Activated B cell treated with CpG ODN at 0.5 μM for 24 hours (primary cell): ENCODE measurements around the gene NPR1. TPM values are rescaled to one million over a fixed set of nuclear protein-coding genes. Genes with fewer than 3 reads are reported as not detected.
A peak's percentile ranks its signal among the peaks of the same experiment; 100 is the strongest.

Source experiments
- ATAC-seq: fragments of 200-7000 bp; cut with Tn5 transposase; one replicate; pipeline ENCODE4 v1.10.0; 2021; ENCODE audit warnings: low read depth, mild to moderate bottlenecking, moderate library complexity
- CTCF ChIA-PET: fragments of 350-600 bp; sonication (Branson Sonifier 250); formaldehyde crosslinking; loops from one replicate; lab custom pipeline; 2021; ENCODE audit warnings: antibody characterized with exemption; lab: Charles Lee
- POLR2A ChIA-PET: fragments of 350-600 bp; sonication (Branson Sonifier 250); formaldehyde crosslinking; loops from one replicate; lab custom pipeline; 2021; ENCODE audit warnings: antibody characterized with exemption; lab: Charles Lee
- DNase-seq: peaks from one replicate; pipeline ENCODE4 v3.0.0; 2022
- H3K27ac Mint-ChIP-seq: one replicate; pipeline ENCODE4 v1.8.0; 2020; ENCODE audit warnings: mixed read lengths
- H3K27me3 Mint-ChIP-seq: one replicate; pipeline ENCODE4 v1.8.0; 2021; ENCODE audit warnings: mixed read lengths
- H3K36me3 Mint-ChIP-seq: one replicate; pipeline ENCODE4 v1.8.0; 2021; ENCODE audit warnings: low read depth, mixed read lengths
- H3K4me1 Mint-ChIP-seq: one replicate; pipeline ENCODE4 v1.8.0; 2021; ENCODE audit warnings: mixed read lengths
- H3K4me3 Mint-ChIP-seq: one replicate; pipeline ENCODE4 v1.8.0; 2020; ENCODE audit warnings: mild to moderate bottlenecking, mixed read lengths
- H3K9me3 Mint-ChIP-seq: one replicate; pipeline ENCODE4 v1.8.0; 2020; ENCODE audit warnings: mixed read lengths
- intact Hi-C: fragments of 100-400 bp; cut with micrococcal nuclease; formaldehyde crosslinking; loops from one replicate; pipeline ENCODE4 v1.15.1; 2024
- total RNA-seq: library from RNA; stranded (reverse); gene quantifications from 2 replicates; pipeline ENCODE4 v1.2.3, GENCODE V29; 2022
- TF ChIP-seq, protein P1 (sequence below): fragments of 200-600 bp; IDR thresholded peaks from one replicate; pipeline ENCODE4 v1.8.0; 2022; ENCODE audit warnings: antibody characterized with exemption, mild to moderate bottlenecking

Gene NPR1
- total RNA-seq, 1 donor from 2014 or later, result 0.82 TPM

DNA sequence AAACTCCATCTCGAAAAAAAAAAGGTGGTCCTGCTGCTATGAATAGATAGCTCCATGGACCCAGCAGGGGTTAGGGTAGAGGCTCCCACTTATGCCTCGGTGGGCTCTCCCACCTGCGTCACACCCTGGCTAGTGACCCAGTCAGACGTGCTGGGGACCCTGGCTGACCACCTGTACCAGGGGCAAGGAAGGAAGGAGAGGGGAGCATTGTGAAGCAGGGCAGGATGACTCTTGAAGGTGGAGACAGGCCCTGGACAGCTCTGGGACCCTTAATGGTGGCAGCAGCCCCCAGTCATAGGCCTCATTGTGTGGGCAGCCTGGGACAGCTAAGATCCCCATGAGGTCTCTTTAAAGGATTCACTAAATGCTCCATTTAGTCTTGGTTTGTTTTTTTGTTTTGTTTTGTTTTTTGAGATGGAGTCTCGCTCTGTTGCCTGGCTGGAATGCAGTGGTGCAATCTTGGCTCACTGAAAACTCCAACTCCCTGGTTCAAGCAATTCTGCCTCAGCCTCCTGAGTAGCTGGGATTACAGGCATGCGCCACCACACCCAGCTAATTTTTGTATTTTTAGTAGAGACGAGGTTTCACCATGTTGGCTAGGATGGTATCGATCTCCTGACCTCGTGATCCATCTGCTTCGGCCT, 30.4 kb upstream of the NPR1 start:
- Mint-ChIP-seq H3K27ac (peak overlapping the region; percentile 30), H3K36me3 (peaks cover 45% of the 10 kb centered on the region), H3K9me3 (no peaks in the 10 kb centered on the region), H3K27me3 (no peaks in the 10 kb centered on the region), H3K4me1 (peaks cover 12% of the 10 kb centered on the region), H3K4me3 (no peak overlapping the region)
- no peak for ATAC-seq
- ChIA-PET POLR2A (interaction anchor here (0.6 to 2.1 kb wide), 5 partner anchors 11 to 94 kb away, joined by 3 to 14 read pairs (median 5); partner anchors contain the start of genes CHTOP and SNAPIN), CTCF (interaction anchor here (0.6 to 1.3 kb wide), 2 partner anchors 80 to 1700 kb away, joined by 3 read pairs; no protein-coding TSS in a partner anchor)
- DNase-seq, result no peak
- TF ChIP-seq, protein P1, sequence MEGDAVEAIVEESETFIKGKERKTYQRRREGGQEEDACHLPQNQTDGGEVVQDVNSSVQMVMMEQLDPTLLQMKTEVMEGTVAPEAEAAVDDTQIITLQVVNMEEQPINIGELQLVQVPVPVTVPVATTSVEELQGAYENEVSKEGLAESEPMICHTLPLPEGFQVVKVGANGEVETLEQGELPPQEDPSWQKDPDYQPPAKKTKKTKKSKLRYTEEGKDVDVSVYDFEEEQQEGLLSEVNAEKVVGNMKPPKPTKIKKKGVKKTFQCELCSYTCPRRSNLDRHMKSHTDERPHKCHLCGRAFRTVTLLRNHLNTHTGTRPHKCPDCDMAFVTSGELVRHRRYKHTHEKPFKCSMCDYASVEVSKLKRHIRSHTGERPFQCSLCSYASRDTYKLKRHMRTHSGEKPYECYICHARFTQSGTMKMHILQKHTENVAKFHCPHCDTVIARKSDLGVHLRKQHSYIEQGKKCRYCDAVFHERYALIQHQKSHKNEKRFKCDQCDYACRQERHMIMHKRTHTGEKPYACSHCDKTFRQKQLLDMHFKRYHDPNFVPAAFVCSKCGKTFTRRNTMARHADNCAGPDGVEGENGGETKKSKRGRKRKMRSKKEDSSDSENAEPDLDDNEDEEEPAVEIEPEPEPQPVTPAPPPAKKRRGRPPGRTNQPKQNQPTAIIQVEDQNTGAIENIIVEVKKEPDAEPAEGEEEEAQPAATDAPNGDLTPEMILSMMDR, result no peak
- intact Hi-C loops, result no loop called here

- TF ChIP-seq, protein P1, result no peak
- CTCF ChIA-PET, result interaction anchor here (0.6 to 1.3 kb wide), 3 partner anchors 81 to 1701 kb away, joined by 3 read pairs; no protein-coding TSS in a partner anchor
- peaks cover 34% of the 10 kb centered on the region for H3K36me3 Mint-ChIP-seq
- no peak overlapping the region for H3K4me3 Mint-ChIP-seq
- no peak for ATAC-seq
- DNase-seq, result no peak
- POLR2A ChIA-PET, result interaction anchor here (0.6 kb wide), 1 partner anchor 54 kb away, joined by 5 read pairs; no protein-coding TSS in a partner anchor
- no peaks in the 10 kb centered on the region for H3K9me3 Mint-ChIP-seq
- intact Hi-C loops, result no loop called here
- H3K27me3 Mint-ChIP-seq, result no peaks in the 10 kb centered on the region
- peaks cover 8% of the 10 kb centered on the region for H3K4me1 Mint-ChIP-seq
- no peak overlapping the region for H3K27ac Mint-ChIP-seq
Observed at GRCh38 chr1:153649137-153649862, 29.2 kb upstream of the NPR1 start.

GRCh38 chr1:153649863-153650235, 28.6 kb upstream of the NPR1 start:
- Mint-ChIP-seq H3K27me3 (no peaks in the 10 kb centered on the region), H3K4me3 (no peak overlapping the region), H3K36me3 (peaks cover 28% of the 10 kb centered on the region), H3K4me1 (peaks cover 6% of the 10 kb centered on the region), H3K9me3 (no peaks in the 10 kb centered on the region), H3K27ac (peak overlapping the region; percentile 16)
- intact Hi-C loops, result no loop called here
- POLR2A ChIA-PET, result interaction anchor here (0.6 kb wide), 1 partner anchor 55 kb away, joined by 5 read pairs; no protein-coding TSS in a partner anchor
- CTCF ChIA-PET, result interaction anchor here (0.9 kb wide), 1 partner anchor 139 kb away, joined by 3 read pairs; no protein-coding TSS in a partner anchor
- no peak for DNase-seq
- ATAC-seq, result no peak
- TF ChIP-seq, protein P1, result no peak

GRCh38 chr1:153651771-153652170, 26.7 kb upstream of the NPR1 start:
- no peaks in the 10 kb centered on the region for H3K27me3 Mint-ChIP-seq
- ChIA-PET POLR2A (interaction anchor here (2.2 kb wide), 2 partner anchors 12 to 18 kb away, joined by 8 to 12 read pairs; partner anchors contain the start of gene CHTOP), CTCF (interaction anchor here (1.1 kb wide), 1 partner anchor 8 kb away, joined by 3 read pairs; no protein-coding TSS in a partner anchor)
- H3K36me3 Mint-ChIP-seq, result peaks cover 9% of the 10 kb centered on the region
- no peak overlapping the region for H3K27ac Mint-ChIP-seq
- no peaks in the 10 kb centered on the region for H3K9me3 Mint-ChIP-seq
- H3K4me1 Mint-ChIP-seq, result peaks cover 4% of the 10 kb centered on the region
- TF ChIP-seq, protein P1, result no peak
- H3K4me3 Mint-ChIP-seq, result no peak overlapping the region
- DNase-seq, result no peak
- intact Hi-C loops, result no loop called here
- no peak for ATAC-seq
